ENCODE measurements around the gene TBX1. TPM values are rescaled to one million over a fixed set of nuclear protein-coding genes. Genes with fewer than 3 reads are reported as not detected.

The TBX1 gene
- total and polyA plus RNA-seq, 2 of the 13 experiments (the other 11 are each of a cell fraction or from before 2014, with no cell fraction given): not detected

GRCh38 chr22:19717691-19718455 is 42.7 kb upstream of the TBX1 start:
- no peaks in the 10 kb centered on the region for H3K36me3 ChIP-seq (replicated peaks in 1 of 2; ENCODE audit: control insufficient read depth in 1 of 2, insufficient read depth in 2 of 2, low read length in 2 of 2)
- no TSS peak for BruUV-seq (replicated peaks)
- no peak overlapping the region for H2AFZ ChIP-seq (ENCODE audit: low read length)
- no peaks in the 10 kb centered on the region for H3K79me2 ChIP-seq (ENCODE audit: insufficient read depth, low read length)
- H3K4me2 ChIP-seq (ENCODE audit: low read depth, low read length): peak overlapping the region; percentile 82
- H4K20me1 ChIP-seq (ENCODE audit: insufficient read depth, low read length): peaks cover 8% of the 10 kb centered on the region; the same call in 1 of the 2 replicates
- POLR2A ChIA-PET: no interaction called here
- ATAC-seq (peak; percentile 53), DNase-seq (ENCODE audit: low spot score) (no peak), FAIRE-seq (no peak)
- peaks cover 20% of the 10 kb centered on the region for H3K4me1 ChIP-seq (ENCODE audit: insufficient read depth, low read length)
- no peaks in the 10 kb centered on the region for H3K9me3 ChIP-seq (ENCODE audit: low read length)
- H3K4me3 ChIP-seq (replicated peaks in 1 of 3; ENCODE audit: insufficient read depth in 1 of 3, low read depth in 2 of 3, low read length in 3 of 3): peak overlapping the region; percentile 41 to 70 (median 42); a peak in 5 of 6 replicates
- H3K9ac ChIP-seq (ENCODE audit: insufficient read depth, low read depth, low read length): no peak overlapping the region
- CTCF ChIA-PET (ENCODE audit: low intra/inter-chr PET ratio, low total read pairs): interaction anchor here (2.1 kb wide), 1 partner anchor 38 kb away, joined by 14 read pairs; no protein-coding TSS in a partner anchor
- no peak overlapping the region for H3K27ac ChIP-seq (ENCODE audit: extremely low read length, insufficient read depth, low read length)
- intact Hi-C loops (cut with micrococcal nuclease; ENCODE audit: unreplicated experiment) (no loop called here), in situ Hi-C loops (cut with HindIII; ENCODE audit: extremely low pct_ligation_motif_present, low pct_unique_long_range_greater_than_20kb) (no loop called here)
- peaks cover 27 to 87% of the 10 kb centered on the region in 2 experiments for H3K27me3 ChIP-seq (ENCODE audit: control insufficient read depth in 1 of 2, insufficient read depth in 2 of 2, low read length in 2 of 2)
- WGBS (ENCODE audit: low lambda C conversion rate): 62% methylated on average over 21 of the region's 96 CpGs
- TF ChIP-seq SOX5 (CRISPR knock-in tag; IDR thresholded peaks at IDR 0.05; ENCODE audit: borderline replicate concordance) (no peak), ZBTB14 (CRISPR knock-in tag; IDR thresholded peaks at IDR 0.05) (peak; percentile 65), CREB3 (CRISPR knock-in tag; IDR thresholded peaks at IDR 0.05) (no peak), THAP9 (CRISPR knock-in tag; IDR thresholded peaks at IDR 0.05; ENCODE audit: borderline replicate concordance) (0 out of 2 replicates have a peak, but pooled peaks have one; percentile 39), ZNF496 (CRISPR knock-in tag; IDR thresholded peaks at IDR 0.05; ENCODE audit: insufficient replicate concordance) (no peak), SYNCRIP (IDR thresholded peaks at IDR 0.05; ENCODE audit: insufficient read depth, low read depth, low read length) (no peak), SRY (CRISPR knock-in tag; IDR thresholded peaks at IDR 0.05) (no peak), HINFP (CRISPR knock-in tag; IDR thresholded peaks at IDR 0.05; ENCODE audit: low read depth) (0 out of 2 replicates have a peak, but pooled peaks have one; percentile 47)
